GM21825 (cell line): ENCODE data around the gene ADAMTSL2.

Experiments
- ATAC-seq: cut with Tn5 transposase; IDR thresholded peaks from one replicate; pipeline ENCODE4 v1.9.1; 2021; ENCODE audit warnings: mild to moderate bottlenecking, moderate library complexity; ENCODE audit not compliant: unreplicated experiment

Gene ADAMTSL2

GRCh38 chr9:133529874-133530273, 4.6 kb upstream of the ADAMTSL2 start:
- no peak for ATAC-seq

GRCh38 chr9:133531293-133531692, 3.2 kb upstream of the ADAMTSL2 start:
- no peak for ATAC-seq

- no peak for ATAC-seq
Observed at GRCh38 chr9:133532937-133533668, 1.4 kb upstream of the ADAMTSL2 start.

GRCh38 chr9:133533857-133534256, 647 bp upstream of the ADAMTSL2 start:
- no peak for ATAC-seq

GRCh38 chr9:133535306-133535877, 888 bp downstream of the ADAMTSL2 start:
- ATAC-seq = no peak

GRCh38 chr9:133536080-133536479, 1.6 kb downstream of the ADAMTSL2 start:
- no peak for ATAC-seq

GRCh38 chr9:133536536-133536935, 2.0 kb downstream of the ADAMTSL2 start:
- ATAC-seq = no peak

- no peak for ATAC-seq
Observed at GRCh38 chr9:133537257-133537656, 2.8 kb downstream of the ADAMTSL2 start.

- ATAC-seq = no peak
Observed at GRCh38 chr9:133538176-133538575, 3.7 kb downstream of the ADAMTSL2 start.

GRCh38 chr9:133538851-133539833, 4.6 kb downstream of the ADAMTSL2 start:
- ATAC-seq = no peak

- no peak for ATAC-seq
Observed at GRCh38 chr9:133539991-133540697, 5.6 kb downstream of the ADAMTSL2 start.

- no peak for ATAC-seq
Observed at GRCh38 chr9:133540698-133541025, 6.2 kb downstream of the ADAMTSL2 start.

- ATAC-seq = no peak
Observed at GRCh38 chr9:133542002-133542401, 7.5 kb downstream of the ADAMTSL2 start.

GRCh38 chr9:133543772-133544467, 9.4 kb downstream of the ADAMTSL2 start:
- ATAC-seq = no peak

- ATAC-seq = no peak
Observed at GRCh38 chr9:133545494-133546286, 11.2 kb downstream of the ADAMTSL2 start.

- ATAC-seq = no peak
Observed at GRCh38 chr9:133546287-133546680, 11.8 kb downstream of the ADAMTSL2 start.

- ATAC-seq = no peak
Observed at GRCh38 chr9:133547116-133547515, 12.6 kb downstream of the ADAMTSL2 start.

- no peak for ATAC-seq
Observed at GRCh38 chr9:133551446-133551845, 16.9 kb downstream of the ADAMTSL2 start.

GRCh38 chr9:133552236-133552635, 17.7 kb downstream of the ADAMTSL2 start:
- ATAC-seq = no peak

GRCh38 chr9:133553123-133553522, 18.6 kb downstream of the ADAMTSL2 start:
- ATAC-seq = no peak
